ENCODE results near the gene AK6.

DNA sequence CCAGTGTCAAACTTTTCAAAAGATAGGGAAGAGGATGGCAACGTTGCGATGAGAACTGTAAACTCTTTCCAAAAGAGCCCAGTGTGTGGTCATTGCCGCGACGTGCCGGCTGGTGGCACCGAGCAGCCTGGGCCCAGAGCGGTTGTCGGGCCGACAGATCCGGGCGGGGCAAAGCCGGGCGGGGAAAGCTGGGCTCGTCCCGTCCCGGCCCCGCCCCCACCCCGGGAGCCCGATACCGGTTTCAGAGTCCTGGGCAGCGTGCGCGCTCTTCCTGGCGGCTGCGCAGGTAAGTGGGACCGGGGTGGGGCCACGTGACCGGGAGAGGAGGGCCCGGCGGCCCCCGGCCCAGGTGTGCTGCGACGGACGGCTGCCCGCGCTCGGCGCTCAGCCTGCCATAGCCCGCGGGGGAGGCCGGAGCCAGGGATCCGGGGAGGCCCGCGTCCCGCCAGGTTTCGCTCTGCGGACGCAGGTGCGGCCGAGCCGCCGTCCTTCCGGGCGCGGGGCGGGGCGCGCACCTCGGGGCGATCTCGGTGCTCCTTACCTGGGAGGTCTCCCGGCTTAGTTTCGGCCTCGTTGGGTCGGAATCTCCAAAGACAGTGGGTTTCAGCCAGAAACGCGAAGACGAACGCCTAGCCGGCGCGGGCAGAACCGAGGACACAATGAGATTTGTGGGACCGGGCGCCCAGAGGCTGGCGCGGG is 45.7 kb upstream of the AK6 start, which contains the start of gene MARVELD2:
- TF ChIP-seq CTCF (conservative IDR thresholded peaks at IDR 0.05; ENCODE audit: low read length) (no peak), EZH2phosphoT487 (IDR thresholded peaks at IDR 0.05; ENCODE audit: borderline replicate concordance, low read depth, low read length) (no peak)
